Calu3 (cell line): ENCODE results near the gene FGF3. TPM values are rescaled to one million over a fixed set of nuclear protein-coding genes. Genes with fewer than 3 reads are reported as not detected.

ENCODE experiments used
- BruUV-seq: library from RNA; stranded (reverse); fragments of 400-500 nt; replicated peaks from 2 replicates; lab custom pipeline; 2021; lab: Mats Ljungman, UMichigan
- CTCF ChIA-PET: fragments of 300-600 bp; sonication (Branson Sonifier 250); formaldehyde crosslinking; loops from one replicate; lab custom pipeline; 2022; ENCODE audit warnings: antibody characterized with exemption; lab: Charles Lee
- DNase-seq: peaks from one replicate; pipeline ENCODE4 v3.0.0; 2022
- H3K27ac Mint-ChIP-seq: one replicate; pipeline ENCODE4 v1.8.0; 2022; ENCODE audit warnings: mixed read lengths; ENCODE audit not compliant: unreplicated experiment
- H3K27me3 Mint-ChIP-seq: one replicate; pipeline ENCODE4 v1.8.0; 2022; ENCODE audit warnings: mixed read lengths; ENCODE audit not compliant: unreplicated experiment
- H3K36me3 Mint-ChIP-seq: one replicate; pipeline ENCODE4 v1.8.0; 2022; ENCODE audit warnings: mild to moderate bottlenecking, moderate library complexity, mixed read lengths; ENCODE audit not compliant: insufficient read depth, unreplicated experiment
- H3K4me1 Mint-ChIP-seq: one replicate; pipeline ENCODE4 v1.8.0; 2022; ENCODE audit warnings: mild to moderate bottlenecking, low read depth, mixed read lengths; ENCODE audit not compliant: unreplicated experiment
- H3K4me3 Mint-ChIP-seq: one replicate; pipeline ENCODE4 v1.8.0; 2022; ENCODE audit warnings: mild to moderate bottlenecking, low read depth, moderate library complexity, mixed read lengths; ENCODE audit not compliant: unreplicated experiment
- H3K9me3 Mint-ChIP-seq: one replicate; pipeline ENCODE4 v1.8.0; 2022; ENCODE audit warnings: low read depth, mixed read lengths; ENCODE audit not compliant: unreplicated experiment
- CTCF ChIP-seq: fragments of 200-600 bp; IDR thresholded peaks from one replicate; pipeline ENCODE4 v1.8.0; 2022; ENCODE audit warnings: antibody characterized with exemption; ENCODE audit not compliant: unreplicated experiment
- intact Hi-C: fragments of 100-400 bp; cut with micrococcal nuclease; formaldehyde crosslinking; loops from one replicate; pipeline ENCODE4 v1.10.0; 2022; ENCODE audit not compliant: unreplicated experiment
- total RNA-seq: library from RNA; stranded (reverse); gene quantifications from 2 replicates; pipeline ENCODE4 v1.2.3, GENCODE V29; 2022

Gene FGF3
- total RNA-seq, 1 experiment from 2014 or later: not detected

DNA sequence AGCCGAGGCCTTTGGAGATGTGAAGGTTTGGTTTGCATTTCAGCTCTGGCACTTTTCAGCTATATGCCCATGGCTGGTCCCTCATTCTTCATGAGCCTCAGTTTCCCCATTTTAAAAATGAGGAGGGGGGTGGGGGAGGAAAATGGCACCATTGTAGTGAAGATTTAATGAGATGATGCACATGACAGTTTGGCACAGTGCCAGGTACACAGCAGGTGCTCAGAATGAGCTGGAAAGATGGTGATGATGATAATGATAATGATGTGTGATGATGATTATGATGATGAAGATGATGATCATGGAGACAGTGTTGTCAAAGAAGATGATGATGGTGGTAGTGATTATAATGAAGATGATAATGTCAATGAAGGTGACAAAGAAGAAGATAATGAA is 24.3 kb upstream of the FGF3 start:
- no peak for TF ChIP-seq CTCF
- Mint-ChIP-seq H3K4me3 (no peak overlapping the region), H3K27ac (no peak overlapping the region), H3K9me3 (no peaks in the 10 kb centered on the region), H3K36me3 (no peaks in the 10 kb centered on the region), H3K27me3 (no peaks in the 10 kb centered on the region), H3K4me1 (peaks cover 13% of the 10 kb centered on the region)
- intact Hi-C loops: no loop called here
- BruUV-seq: no TSS peak
- no peak for DNase-seq
- CTCF ChIA-PET: interaction anchor here (0.6 to 1.4 kb wide), 2 partner anchors 13 to 66 kb away, joined by 3 to 5 read pairs; no protein-coding TSS in a partner anchor

DNA sequence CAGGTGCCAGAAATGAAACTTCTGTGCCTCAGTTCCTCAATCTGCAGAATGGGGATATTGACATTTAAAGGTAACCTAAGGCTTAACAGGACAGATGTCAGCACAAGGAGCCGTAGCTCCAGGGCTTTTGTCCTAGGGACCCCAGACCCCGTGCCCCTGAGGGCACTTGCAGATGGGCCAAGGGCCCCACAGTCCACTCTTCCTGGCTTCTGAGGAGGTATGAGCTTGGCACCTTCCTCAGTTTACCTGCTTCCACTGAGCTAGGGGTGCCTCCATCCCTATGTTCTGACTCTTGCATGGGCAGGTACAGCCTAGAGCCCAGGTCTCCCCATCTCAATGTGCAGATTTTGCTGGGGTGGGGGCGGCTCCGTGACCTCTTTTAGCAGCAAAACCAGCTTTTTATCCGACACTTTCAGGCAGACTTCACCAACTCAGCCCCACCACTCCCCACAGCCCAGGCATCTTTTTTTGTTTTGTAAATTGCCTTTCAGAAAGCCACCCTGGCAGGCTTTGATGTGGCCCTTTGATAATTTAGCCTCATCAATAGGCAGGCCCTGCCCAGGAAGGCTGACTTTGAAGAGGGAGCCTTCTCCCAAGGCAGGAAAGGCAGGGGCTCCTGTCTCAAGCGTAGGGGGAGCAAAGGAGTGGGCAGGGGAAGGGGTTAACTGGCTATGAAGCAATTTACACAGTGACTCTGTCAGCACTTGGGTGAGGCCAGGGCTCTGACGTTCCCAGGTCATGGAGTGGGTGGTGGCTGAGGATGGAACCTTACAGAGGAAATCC is 23.7 kb upstream of the FGF3 start:
- Mint-ChIP-seq H3K36me3 (no peaks in the 10 kb centered on the region), H3K4me3 (no peak overlapping the region), H3K4me1 (peaks cover 13% of the 10 kb centered on the region), H3K9me3 (no peaks in the 10 kb centered on the region), H3K27me3 (no peaks in the 10 kb centered on the region), H3K27ac (no peak overlapping the region)
- TF ChIP-seq CTCF: no peak
- intact Hi-C loops: no loop called here
- DNase-seq: no peak
- CTCF ChIA-PET: interaction anchor here (1.4 kb wide), 1 partner anchor 65 kb away, joined by 3 read pairs; no protein-coding TSS in a partner anchor
- no TSS peak for BruUV-seq

DNA sequence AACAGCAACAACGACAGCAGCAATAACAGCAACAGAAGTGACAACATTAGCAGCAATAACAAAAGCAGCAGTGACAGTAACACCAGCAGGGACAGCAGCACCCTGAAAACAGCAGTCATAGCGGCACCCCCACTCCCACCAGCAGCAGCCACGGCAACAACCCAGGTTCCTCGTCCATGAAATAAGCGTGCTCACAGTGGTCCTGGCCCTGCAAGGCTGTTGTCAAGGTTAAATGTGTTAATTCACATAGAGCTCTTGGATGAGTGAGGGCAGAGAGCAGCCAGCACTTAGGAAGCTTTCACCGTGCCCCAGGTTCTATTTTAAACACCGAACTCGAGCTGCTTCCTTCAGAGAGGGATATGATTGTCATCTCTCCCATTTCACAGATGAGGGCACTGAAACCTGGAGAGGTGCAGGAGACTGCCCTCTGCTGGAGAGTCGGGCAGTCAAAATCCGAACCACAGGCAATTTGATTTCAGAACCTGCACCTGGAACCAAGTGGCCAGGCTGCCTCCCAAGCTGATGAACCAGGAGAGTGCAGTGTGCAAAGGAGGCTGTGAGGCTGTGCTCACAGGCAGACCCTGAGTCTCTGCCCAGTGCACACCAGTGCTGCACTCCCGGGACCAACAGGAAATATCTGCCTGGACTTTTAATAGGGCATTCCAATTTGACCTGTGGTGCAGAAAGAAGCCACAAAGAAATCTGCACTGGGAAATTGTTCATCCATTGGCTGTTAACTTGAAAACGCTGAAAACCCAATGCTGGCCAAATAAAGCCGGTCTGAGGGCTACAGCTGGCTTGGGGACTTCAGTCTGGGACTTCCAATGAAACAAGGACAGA is 22.9 kb upstream of the FGF3 start:
- Mint-ChIP-seq H3K27ac (peak overlapping the region; percentile 74), H3K4me1 (peaks cover 13% of the 10 kb centered on the region), H3K9me3 (no peaks in the 10 kb centered on the region), H3K27me3 (no peaks in the 10 kb centered on the region), H3K36me3 (no peaks in the 10 kb centered on the region), H3K4me3 (no peak overlapping the region)
- no TSS peak for BruUV-seq
- intact Hi-C loops: no loop called here
- peak; percentile 45 for DNase-seq
- CTCF ChIA-PET: interaction anchor here (1.4 kb wide), 1 partner anchor 64 kb away, joined by 3 read pairs; no protein-coding TSS in a partner anchor
- TF ChIP-seq CTCF: peak; percentile 57

GRCh38 chr11:69841170-69841858 is 22.1 kb upstream of the FGF3 start:
- CTCF ChIA-PET: interaction anchor here (1.3 kb wide), 1 partner anchor 26 kb away, joined by 5 read pairs; no protein-coding TSS in a partner anchor
- H3K4me3 Mint-ChIP-seq: peak overlapping the region; percentile 25
- DNase-seq: no peak
- H3K27ac Mint-ChIP-seq: peak overlapping the region; percentile 74
- TF ChIP-seq CTCF: no peak
- no peaks in the 10 kb centered on the region for H3K36me3 Mint-ChIP-seq
- no peaks in the 10 kb centered on the region for H3K9me3 Mint-ChIP-seq
- H3K27me3 Mint-ChIP-seq: no peaks in the 10 kb centered on the region
- H3K4me1 Mint-ChIP-seq: peaks cover 13% of the 10 kb centered on the region
- no TSS peak for BruUV-seq
- intact Hi-C loops: no loop called here
